ENCODE measurements around the gene STRIP2. TPM values are rescaled to one million over a fixed set of nuclear protein-coding genes. Genes with fewer than 3 reads are reported as not detected.
A peak's percentile ranks its signal among the peaks of the same experiment; 100 is the strongest.

STRIP2 gene
- total and polyA plus RNA-seq, 9 of the 15 experiments (the other 6 are each of a cell fraction or from before 2014, with no cell fraction given) = 10.1 to 81.8 (median 42.3) TPM

- TF ChIP-seq ETS2 (tag; IDR thresholded peaks at IDR 0.05; ENCODE audit: borderline replicate concordance, poor library complexity, severe bottlenecking) (no peak), KLF13 (tag; IDR thresholded peaks at IDR 0.05; ENCODE audit: borderline replicate concordance, low read depth) (peak; percentile 44; the same call in 1 of the 2 replicates), PTRF (tag; IDR thresholded peaks at IDR 0.05) (peak; percentile 82), NFYB (IDR thresholded peaks at IDR 0.05; ENCODE audit: extremely low read depth, insufficient read length) (no peak)
Measured at GRCh38 chr7:129489491-129489890, 55.3 kb downstream of the STRIP2 start (continued).

GRCh38 chr7:129492391-129492790, 58.2 kb downstream of the STRIP2 start:
- no peak overlapping the region for H2AFZ ChIP-seq (ENCODE audit: low read depth, low read length)
- POLR2A ChIA-PET = no interaction called here
- intact Hi-C loops (cut with micrococcal nuclease) = loop anchor here (5.0 to 10.0 kb wide), 3 partner anchors 120 to 522 kb away; partner anchors contain the start of gene NRF1
- in situ Hi-C loops (cut with MboI) = no loop called here
- H3K27ac ChIP-seq (ENCODE audit: extremely low read depth, low read depth, low read length) = no peak overlapping the region
- no peak for ATAC-seq
- 66% methylated on average over 2 of the region's 2 CpGs for WGBS (ENCODE audit: insufficient coverage, low coverage, missing lambda C conversion rate)
- no peaks in the 10 kb centered on the region for H3K27me3 ChIP-seq (ENCODE audit: control insufficient read depth in 2 of 2, insufficient read depth in 2 of 2, low read length in 2 of 2)
- no peaks in the 10 kb centered on the region for H3K79me2 ChIP-seq (ENCODE audit: control insufficient read depth, insufficient read depth, low read length)
- H3K4me3 ChIP-seq = no peak overlapping the region
- no peaks in the 10 kb centered on the region for H4K20me1 ChIP-seq (replicated peaks; ENCODE audit: control insufficient read depth, insufficient read depth, low read length)
- no peaks in the 10 kb centered on the region for H3K9me1 ChIP-seq (ENCODE audit: control insufficient read depth, insufficient read depth, low read length)
- FAIRE-seq = no peak
- H3K9me3 ChIP-seq (replicated peaks; ENCODE audit: control insufficient read depth, insufficient read depth, low read depth, low read length) = no peaks in the 10 kb centered on the region
- H3K36me3 ChIP-seq (ENCODE audit: control insufficient read depth, insufficient read depth, low read length) = peaks cover 25% of the 10 kb centered on the region; the same call in 2 of the 3 replicates
- DNase-seq (ENCODE audit: extremely low read depth in 1 of 4, low spot score in 3 of 4) = no peak
- TF ChIP-seq ZNF274 (IDR thresholded peaks at IDR 0.05; ENCODE audit: borderline replicate concordance, low read depth, low read length) = no peak
- no peak for TF ChIP-seq FOXM1 (IDR thresholded peaks at IDR 0.05; ENCODE audit: low read depth)
- no peak for TF ChIP-seq FOXM1 (CRISPR knock-in tag; IDR thresholded peaks at IDR 0.05; ENCODE audit: low read depth)
- TF ChIP-seq NBN (IDR thresholded peaks at IDR 0.05; ENCODE audit: low read depth) = no peak
- no peak for TF ChIP-seq ZNF778 (CRISPR knock-in tag; IDR thresholded peaks at IDR 0.05)
- TF ChIP-seq PML (IDR thresholded peaks at IDR 0.05; ENCODE audit: low read length) = no peak
- TF ChIP-seq, protein P1, sequence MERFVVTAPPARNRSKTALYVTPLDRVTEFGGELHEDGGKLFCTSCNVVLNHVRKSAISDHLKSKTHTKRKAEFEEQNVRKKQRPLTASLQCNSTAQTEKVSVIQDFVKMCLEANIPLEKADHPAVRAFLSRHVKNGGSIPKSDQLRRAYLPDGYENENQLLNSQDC (CRISPR knock-in tag; IDR thresholded peaks at IDR 0.05) = no peak
- no peak for TF ChIP-seq CXXC5 (CRISPR knock-in tag; IDR thresholded peaks at IDR 0.05)
- TF ChIP-seq ETV6 (IDR thresholded peaks at IDR 0.05; ENCODE audit: borderline replicate concordance in 1 of 2, low read depth in 2 of 2, low read length in 1 of 2) = no peak
- TF ChIP-seq ETV6 (CRISPR knock-in tag; IDR thresholded peaks at IDR 0.05; ENCODE audit: borderline replicate concordance) = no peak
- no peak overlapping the region for H3K9ac ChIP-seq (ENCODE audit: insufficient read depth in 1 of 2, low read depth in 2 of 2, low read length in 2 of 2)
- no peak overlapping the region for H3K4me2 ChIP-seq (ENCODE audit: insufficient read depth, low read length)
- H3K4me1 ChIP-seq (replicated peaks in 1 of 2; ENCODE audit: control insufficient read depth in 2 of 2, insufficient read depth in 2 of 2, low read length in 2 of 2) = no peaks in the 10 kb centered on the region; a peak in 1 of 5 replicates
- CTCF ChIA-PET (ENCODE audit: low intra/inter-chr PET ratio) = no interaction called here
- no TSS peak for BruUV-seq (replicated peaks)

All from K562 (cell line).